ENCODE measurements around the gene STXBP1.
"Not testable (repeated sequence)": the region's sequence is repeated elsewhere in the genome, so short reads cannot be mapped to it uniquely, and the experiment has no call there.

The STXBP1 gene

GRCh38 chr9:127621339-127621970 lies 9.4 kb downstream of the STXBP1 start:
- DNase-seq, result not testable (repeated sequence)

- DNase-seq, result no peak
Observed at GRCh38 chr9:127626752-127627493, 14.8 kb downstream of the STXBP1 start.

- no peak for DNase-seq
Observed at GRCh38 chr9:127627494-127627855, 15.4 kb downstream of the STXBP1 start.

GRCh38 chr9:127628758-127629467 lies 16.8 kb downstream of the STXBP1 start:
- DNase-seq, result no peak

- DNase-seq, result no peak
Observed at GRCh38 chr9:127629468-127630081, 17.5 kb downstream of the STXBP1 start.

- no peak for DNase-seq
Observed at GRCh38 chr9:127633216-127633862, 21.3 kb downstream of the STXBP1 start.

- no peak for DNase-seq
Observed at GRCh38 chr9:127634021-127634420, 21.9 kb downstream of the STXBP1 start.

GRCh38 chr9:127634698-127635097 lies 22.6 kb downstream of the STXBP1 start:
- DNase-seq, result no peak

GRCh38 chr9:127635201-127635735 lies 23.2 kb downstream of the STXBP1 start:
- DNase-seq, result no peak

- no peak for DNase-seq
Observed at GRCh38 chr9:127637322-127637847, 25.3 kb downstream of the STXBP1 start.

- DNase-seq, result no peak
Observed at GRCh38 chr9:127640908-127641545, 28.9 kb downstream of the STXBP1 start.

GRCh38 chr9:127642082-127642740 lies 30.1 kb downstream of the STXBP1 start:
- no peak for DNase-seq

- DNase-seq, result no peak
Observed at GRCh38 chr9:127644146-127644827, 32.2 kb downstream of the STXBP1 start.

- DNase-seq, result no peak
Observed at GRCh38 chr9:127644943-127645342, 32.9 kb downstream of the STXBP1 start.

GRCh38 chr9:127647451-127647850 lies 35.4 kb downstream of the STXBP1 start:
- DNase-seq, result no peak

- DNase-seq, result no peak
Observed at GRCh38 chr9:127650518-127650917, 38.4 kb downstream of the STXBP1 start.

GRCh38 chr9:127651697-127652610 lies 39.9 kb downstream of the STXBP1 start:
- no peak for DNase-seq

- no peak for DNase-seq
Observed at GRCh38 chr9:127652733-127653132, 40.7 kb downstream of the STXBP1 start.

GRCh38 chr9:127654619-127655018 lies 42.5 kb downstream of the STXBP1 start:
- no peak for DNase-seq

GRCh38 chr9:127658428-127658827 lies 46.4 kb downstream of the STXBP1 start:
- no peak for DNase-seq
